SK-N-SH (cell line): ENCODE results near the gene PRRX2. TPM values are rescaled to one million over a fixed set of nuclear protein-coding genes. Genes with fewer than 3 reads are reported as not detected.

Experiments used
- CTCF ChIA-PET: fragments of 300-600, 350-600 bp; formaldehyde crosslinking; extraction: SDS; loops from one replicate; lab custom pipeline; 2021; lab: Yijun Ruan, JAX
- POLR2A ChIA-PET: fragments of 350-600 bp; sonication (Branson Sonifier 250); formaldehyde crosslinking; extraction: SDS; loops from one replicate; lab custom pipeline; 2020; ENCODE audit warnings: antibody characterized with exemption, inconsistent platforms; lab: Yijun Ruan, JAX
- DNase-seq: peaks from one replicate; pipeline ENCODE4 v3.0.0; 2012
- H2AFZ ChIP-seq: fragments of 200-600 bp; sonication (generic); 2 replicates; pipeline ENCODE4 v1.8.1; 2016; ENCODE audit warnings: antibody characterized with exemption, mild to moderate bottlenecking, low read depth
- H3F3A ChIP-seq: fragments of 200-600 bp; sonication (generic); replicated peaks from 2 replicates; pipeline ENCODE3; 2016; ENCODE audit warnings: antibody characterized with exemption, mild to moderate bottlenecking; ENCODE audit not compliant: insufficient read depth
- H3K27ac ChIP-seq, 2 experiments: fragments of 200-500 bp in 1 of 2; fragments of 200-600 bp in 1 of 2; sonication (Bioruptor generic) in 1 of 2; sonication (generic), shearing (Covaris generic) in 1 of 2; 2 replicates each; pipeline versions ENCODE4 v1.5.1 to v1.6.1; 2014 to 2016; ENCODE audit warnings: low read depth in 2 of 2, inconsistent platforms in 1 of 2, low read length in 1 of 2, mild to moderate bottlenecking in 1 of 2, mixed read lengths in 1 of 2
- H3K27me3 ChIP-seq: fragments of 200-600 bp; sonication (generic), shearing (Covaris generic); 2 replicates; pipeline ENCODE4 v1.6.1; 2016; ENCODE audit warnings: mixed run types; ENCODE audit not compliant: insufficient read depth
- H3K36me3 ChIP-seq, 2 experiments: fragments of 200-500 bp in 1 of 2; fragments of 200-600 bp in 1 of 2; sonication (Bioruptor generic) in 1 of 2; sonication (generic) in 1 of 2; replicated peaks in 1 of 2; 2 replicates each; pipeline versions ENCODE3 to v1.5.1; 2014 to 2016; ENCODE audit warnings: low read length in 1 of 2, mild to moderate bottlenecking in 1 of 2; ENCODE audit not compliant: insufficient read depth in 2 of 2, control insufficient read depth in 1 of 2
- H3K4me1 ChIP-seq, 2 experiments: fragments of 200-500 bp in 1 of 2; fragments of 200-600 bp in 1 of 2; sonication (Bioruptor generic) in 1 of 2; sonication (generic), shearing (Covaris generic) in 1 of 2; 2 replicates each; pipeline versions ENCODE4 v1.5.1 to v1.6.1; 2014 to 2016; ENCODE audit warnings: low read depth in 1 of 2, low read length in 1 of 2, mixed run types in 1 of 2; ENCODE audit not compliant: insufficient read depth in 2 of 2, control insufficient read depth in 1 of 2
- H3K4me2 ChIP-seq: fragments of 200-600 bp; sonication (generic), shearing (Covaris generic); 2 replicates; pipeline ENCODE4 v1.6.1; 2017; ENCODE audit warnings: mixed run types
- H3K4me3 ChIP-seq, 2 experiments: fragments of 200-500 bp in 1 of 2; fragments of 200-600 bp in 1 of 2; sonication (Bioruptor generic) in 1 of 2; sonication (generic), shearing (Covaris generic) in 1 of 2; 2 replicates each; pipeline versions ENCODE4 v1.5.1 to v1.8.1; 2014 to 2016; ENCODE audit warnings: low read depth in 2 of 2, inconsistent platforms in 1 of 2, low read length in 1 of 2, mild to moderate bottlenecking in 1 of 2, mixed read lengths in 1 of 2, moderate library complexity in 1 of 2
- H3K79me2 ChIP-seq: fragments of 200-600 bp; sonication (generic); 2 replicates; pipeline ENCODE4 v1.8.1; 2017; ENCODE audit warnings: mild to moderate bottlenecking; ENCODE audit not compliant: insufficient read depth
- H3K9ac ChIP-seq: fragments of 200-600 bp; sonication (generic); 2 replicates; pipeline ENCODE4 v1.6.1; 2017; ENCODE audit warnings: mixed run types
- H3K9me2 ChIP-seq: fragments of 200-600 bp; sonication (generic); 2 replicates; pipeline ENCODE4 v1.6.1; 2017; ENCODE audit warnings: mixed run types
- H3K9me3 ChIP-seq: fragments of 200-600 bp; sonication (generic); 2 replicates; pipeline ENCODE4 v1.6.1; 2017; ENCODE audit warnings: mixed run types, mild to moderate bottlenecking, moderate library complexity
- H4K20me1 ChIP-seq: fragments of 200-600 bp; sonication (generic); 2 replicates; pipeline ENCODE4 v1.6.1; 2017; ENCODE audit warnings: mild to moderate bottlenecking, mixed run types; ENCODE audit not compliant: insufficient read depth
- CTCF ChIP-seq: fragments of 200-600 bp; sonication (generic); IDR thresholded peaks from 2 replicates; pipeline ENCODE4 v1.6.1; 2017; ENCODE audit warnings: antibody characterized with exemption, mild to moderate bottlenecking, moderate library complexity
- ELF1 ChIP-seq: IDR thresholded peaks from 2 replicates; pipeline ENCODE4 v1.4.0; 2012
- EP300 ChIP-seq, 2 experiments: IDR thresholded peaks; 2 replicates each; pipeline versions ENCODE4 v1.4.0 to v1.6.1; 2012; ENCODE audit warnings: borderline replicate concordance in 1 of 2, low read depth in 1 of 2, low read length in 1 of 2
- EZH2phosphoT487 ChIP-seq: fragments of 200-600 bp; sonication (generic); IDR thresholded peaks from 2 replicates; pipeline ENCODE4 v1.6.1; 2017; ENCODE audit warnings: low read depth, mixed run types, mild to moderate bottlenecking, antibody characterized with exemption, moderate library complexity, borderline replicate concordance
- FOSL2 ChIP-seq: IDR thresholded peaks from 2 replicates; pipeline ENCODE4 v1.4.0; 2012; ENCODE audit warnings: low read depth, mild to moderate bottlenecking, moderate library complexity, borderline replicate concordance
- FOXM1 ChIP-seq: IDR thresholded peaks from 2 replicates; pipeline ENCODE4 v1.4.0; 2012; ENCODE audit warnings: low read depth, mild to moderate bottlenecking
- GABPA ChIP-seq: IDR thresholded peaks from 2 replicates; pipeline ENCODE4 v1.4.0; 2012; ENCODE audit warnings: low read depth, mild to moderate bottlenecking
- GATA2 ChIP-seq: sonication (generic); formaldehyde crosslinking; IDR thresholded peaks from 2 replicates; pipeline ENCODE4 v1.5.0; 2020; ENCODE audit warnings: mild to moderate bottlenecking, missing genetic modification reagents
- MXI1 ChIP-seq: IDR thresholded peaks from 2 replicates; pipeline ENCODE4 v1.6.1; 2012; ENCODE audit warnings: mild to moderate bottlenecking, low read depth, low read length, improper control_type of control experiment
- NFIC ChIP-seq: IDR thresholded peaks from 2 replicates; pipeline ENCODE4 v1.4.0; 2012; ENCODE audit warnings: borderline replicate concordance
- POLR2AphosphoS5 ChIP-seq: IDR thresholded peaks from 2 replicates; pipeline ENCODE4 v1.6.1; 2012; ENCODE audit warnings: low read depth, low read length
- RAD21 ChIP-seq: IDR thresholded peaks from 2 replicates; pipeline ENCODE4 v1.6.1; 2012; ENCODE audit warnings: mild to moderate bottlenecking, low read length
- RCOR1 ChIP-seq: fragments of 150-350 bp; IDR thresholded peaks from 2 replicates; pipeline ENCODE4 v1.6.1; 2017; ENCODE audit warnings: antibody characterized with exemption, low read length
- RXRA ChIP-seq: IDR thresholded peaks from 2 replicates; pipeline ENCODE4 v1.4.0; 2012; ENCODE audit warnings: low read depth, mild to moderate bottlenecking, borderline replicate concordance
- SIN3A ChIP-seq: IDR thresholded peaks from 2 replicates; pipeline ENCODE4 v1.6.1; 2012; ENCODE audit warnings: low read depth, mild to moderate bottlenecking, low read length, moderate library complexity, borderline replicate concordance
- SMC3 ChIP-seq: IDR thresholded peaks from 2 replicates; pipeline ENCODE4 v1.6.1; 2012; ENCODE audit warnings: low read depth, low read length, improper control_type of control experiment
- TAF1 ChIP-seq: IDR thresholded peaks from 2 replicates; pipeline ENCODE4 v1.6.1; 2012; ENCODE audit warnings: low read depth, mild to moderate bottlenecking, low read length, moderate library complexity, borderline replicate concordance
- TCF12 ChIP-seq: IDR thresholded peaks from 2 replicates; pipeline ENCODE4 v1.4.0; 2012
- YY1 ChIP-seq: IDR thresholded peaks from 2 replicates; pipeline ENCODE4 v1.4.0; 2012; ENCODE audit warnings: low read depth, mild to moderate bottlenecking
- WGBS: methylation state at CpG from one replicate; pipeline ENCODE4 v1.1.6; 2017; ENCODE audit warnings: low lambda C conversion rate; 5-methylcytosine and 5-hydroxymethylcytosine counted together
- polyA plus RNA-seq, 3 experiments: library from polyadenylated mRNA; depleted of rRNA; stranded (reverse); fragments of >200 nt; gene quantifications; 2 replicates each; pipeline ENCODE4 v1.2.3, GENCODE V29; 2012
- TF ChIP-seq, protein P1 (sequence below): IDR thresholded peaks from 2 replicates; pipeline ENCODE4 v1.4.0; 2012; ENCODE audit warnings: low read depth
- TF ChIP-seq, protein P2 (sequence below): fragments of 150-350 bp; IDR thresholded peaks from 2 replicates; pipeline ENCODE4 v1.6.1; 2016; ENCODE audit warnings: mild to moderate bottlenecking, low read depth, low read length
- TF ChIP-seq, protein P3 (sequence below): IDR thresholded peaks from 2 replicates; pipeline ENCODE4 v1.6.1; 2012; ENCODE audit warnings: mild to moderate bottlenecking, low read depth, low read length, moderate library complexity

PRRX2 gene
- polyA plus RNA-seq, 1 of the 3 experiments (the other 2 are of a cell fraction): 0.84 TPM

- Histone ChIP-seq H3K36me3 (no peaks in the 10 kb centered on the region), H3K9me2 (no peaks in the 10 kb centered on the region), H3K4me2 (no peak overlapping the region), H4K20me1 (no peaks in the 10 kb centered on the region), H3K4me3 (no peak overlapping the region), H3K4me1 (no peaks in the 10 kb centered on the region; a peak in 1 of 4 replicates), H3K9ac (no peak overlapping the region), H3K27me3 (no peaks in the 10 kb centered on the region; the same call in 1 of the 2 replicates), H3K79me2 (no peaks in the 10 kb centered on the region), H3K27ac (no peak overlapping the region), H2AFZ (no peak overlapping the region), H3F3A (no peaks in the 10 kb centered on the region), H3K9me3 (no peaks in the 10 kb centered on the region)
- CTCF ChIA-PET: interaction anchor here (1.0 to 5.6 kb wide), 2 partner anchors 13 to 24 kb away, joined by 3 to 36 read pairs; no protein-coding TSS in a partner anchor
- 90% methylated on average over 25 of the region's 26 CpGs for WGBS
- TF ChIP-seq GATA2: no peak
- TF ChIP-seq CTCF: no peak
- no peak for TF ChIP-seq SMC3
- TF ChIP-seq EP300 (IDR thresholded peaks at IDR 0.05; ENCODE audit: borderline replicate concordance in 1 of 2, low read depth in 1 of 2, low read length in 1 of 2): no peak
- TF ChIP-seq, protein P1, sequence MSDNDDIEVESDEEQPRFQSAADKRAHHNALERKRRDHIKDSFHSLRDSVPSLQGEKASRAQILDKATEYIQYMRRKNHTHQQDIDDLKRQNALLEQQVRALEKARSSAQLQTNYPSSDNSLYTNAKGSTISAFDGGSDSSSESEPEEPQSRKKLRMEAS: no peak
- no peak for TF ChIP-seq RCOR1
- no peak for TF ChIP-seq YY1
- TF ChIP-seq GABPA: no peak
- TF ChIP-seq SIN3A: no peak
- TF ChIP-seq MXI1: no peak
- TF ChIP-seq EZH2phosphoT487: no peak
- no peak for TF ChIP-seq RAD21
- TF ChIP-seq POLR2AphosphoS5: no peak
- TF ChIP-seq TAF1: no peak
- TF ChIP-seq NFIC: no peak
- TF ChIP-seq TCF12: no peak
- TF ChIP-seq ELF1: no peak
- POLR2A ChIA-PET: no interaction called here
- no peak for DNase-seq
Measured at GRCh38 chr9:129712634-129713401, 47.4 kb downstream of the PRRX2 start.

DNA sequence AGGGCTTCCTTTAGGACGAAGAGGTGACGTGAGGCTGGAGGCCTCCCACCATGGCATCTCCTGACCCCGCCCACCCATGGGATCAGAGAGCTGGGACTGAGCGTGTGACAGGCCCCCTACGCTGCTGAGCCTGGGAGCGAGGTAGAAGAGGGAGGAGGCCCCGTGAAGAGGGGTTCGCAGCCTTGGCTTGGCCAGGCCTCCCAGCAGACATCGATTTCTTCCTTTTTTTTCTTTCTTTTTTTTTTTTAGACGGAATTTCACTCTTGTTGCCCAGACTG is 47.9 kb downstream of the PRRX2 start:
- Histone ChIP-seq H3K4me3 (no peak overlapping the region), H3K4me1 (no peaks in the 10 kb centered on the region; a peak in 1 of 4 replicates), H3F3A (no peaks in the 10 kb centered on the region), H3K4me2 (no peak overlapping the region), H3K9ac (no peak overlapping the region), H3K9me2 (no peaks in the 10 kb centered on the region), H3K36me3 (no peaks in the 10 kb centered on the region), H4K20me1 (no peaks in the 10 kb centered on the region), H2AFZ (no peak overlapping the region), H3K27me3 (no peaks in the 10 kb centered on the region; the same call in 1 of the 2 replicates), H3K9me3 (no peaks in the 10 kb centered on the region), H3K27ac (no peak overlapping the region), H3K79me2 (no peaks in the 10 kb centered on the region)
- CTCF ChIA-PET: interaction anchor here (1.0 to 5.6 kb wide), 3 partner anchors 13 to 540 kb away, joined by 3 to 36 read pairs (median 3); no protein-coding TSS in a partner anchor
- POLR2A ChIA-PET: no interaction called here
- WGBS: 89% methylated on average over 10 of the region's 10 CpGs
- no peak for DNase-seq
- TF ChIP-seq RXRA: no peak
- no peak for TF ChIP-seq RAD21
- TF ChIP-seq, protein P2, sequence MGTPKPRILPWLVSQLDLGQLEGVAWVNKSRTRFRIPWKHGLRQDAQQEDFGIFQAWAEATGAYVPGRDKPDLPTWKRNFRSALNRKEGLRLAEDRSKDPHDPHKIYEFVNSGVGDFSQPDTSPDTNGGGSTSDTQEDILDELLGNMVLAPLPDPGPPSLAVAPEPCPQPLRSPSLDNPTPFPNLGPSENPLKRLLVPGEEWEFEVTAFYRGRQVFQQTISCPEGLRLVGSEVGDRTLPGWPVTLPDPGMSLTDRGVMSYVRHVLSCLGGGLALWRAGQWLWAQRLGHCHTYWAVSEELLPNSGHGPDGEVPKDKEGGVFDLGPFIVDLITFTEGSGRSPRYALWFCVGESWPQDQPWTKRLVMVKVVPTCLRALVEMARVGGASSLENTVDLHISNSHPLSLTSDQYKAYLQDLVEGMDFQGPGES: no peak
- TF ChIP-seq RCOR1: no peak
- no peak for TF ChIP-seq SMC3
- no peak for TF ChIP-seq FOXM1
- TF ChIP-seq, protein P3, sequence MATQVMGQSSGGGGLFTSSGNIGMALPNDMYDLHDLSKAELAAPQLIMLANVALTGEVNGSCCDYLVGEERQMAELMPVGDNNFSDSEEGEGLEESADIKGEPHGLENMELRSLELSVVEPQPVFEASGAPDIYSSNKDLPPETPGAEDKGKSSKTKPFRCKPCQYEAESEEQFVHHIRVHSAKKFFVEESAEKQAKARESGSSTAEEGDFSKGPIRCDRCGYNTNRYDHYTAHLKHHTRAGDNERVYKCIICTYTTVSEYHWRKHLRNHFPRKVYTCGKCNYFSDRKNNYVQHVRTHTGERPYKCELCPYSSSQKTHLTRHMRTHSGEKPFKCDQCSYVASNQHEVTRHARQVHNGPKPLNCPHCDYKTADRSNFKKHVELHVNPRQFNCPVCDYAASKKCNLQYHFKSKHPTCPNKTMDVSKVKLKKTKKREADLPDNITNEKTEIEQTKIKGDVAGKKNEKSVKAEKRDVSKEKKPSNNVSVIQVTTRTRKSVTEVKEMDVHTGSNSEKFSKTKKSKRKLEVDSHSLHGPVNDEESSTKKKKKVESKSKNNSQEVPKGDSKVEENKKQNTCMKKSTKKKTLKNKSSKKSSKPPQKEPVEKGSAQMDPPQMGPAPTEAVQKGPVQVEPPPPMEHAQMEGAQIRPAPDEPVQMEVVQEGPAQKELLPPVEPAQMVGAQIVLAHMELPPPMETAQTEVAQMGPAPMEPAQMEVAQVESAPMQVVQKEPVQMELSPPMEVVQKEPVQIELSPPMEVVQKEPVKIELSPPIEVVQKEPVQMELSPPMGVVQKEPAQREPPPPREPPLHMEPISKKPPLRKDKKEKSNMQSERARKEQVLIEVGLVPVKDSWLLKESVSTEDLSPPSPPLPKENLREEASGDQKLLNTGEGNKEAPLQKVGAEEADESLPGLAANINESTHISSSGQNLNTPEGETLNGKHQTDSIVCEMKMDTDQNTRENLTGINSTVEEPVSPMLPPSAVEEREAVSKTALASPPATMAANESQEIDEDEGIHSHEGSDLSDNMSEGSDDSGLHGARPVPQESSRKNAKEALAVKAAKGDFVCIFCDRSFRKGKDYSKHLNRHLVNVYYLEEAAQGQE: no peak
- TF ChIP-seq TCF12: no peak
- TF ChIP-seq SIN3A: no peak
- no peak for TF ChIP-seq FOSL2
- TF ChIP-seq TAF1: no peak
